GM13976 (cell line): ENCODE data around the gene GALNT14.
"Not testable (repeated sequence)": the region's sequence is repeated elsewhere in the genome, so short reads cannot be mapped to it uniquely, and the experiment has no call there.

Source experiments
- DNase-seq: peaks from one replicate; pipeline ENCODE4 v3.0.0; 2012; ENCODE audit warnings: low spot score
- in situ Hi-C: fragments of 300-500 bp; cut with MboI; formaldehyde crosslinking; loops from one replicate; pipeline ENCODE4 v1.12.0; 2022; ENCODE audit warnings: low sequenced_read_pairs, mixed read lengths, inconsistent platforms; ENCODE audit not compliant: unreplicated experiment
- TF ChIP-seq, protein P1 (sequence below): IDR thresholded peaks from 2 replicates; pipeline ENCODE4 v1.5.1; 2012; ENCODE audit warnings: borderline replicate concordance, mild to moderate bottlenecking; ENCODE audit not compliant: insufficient read depth; ENCODE audit errors: extremely low read depth, missing control alignments, control extremely low read depth

Gene GALNT14, protein sequence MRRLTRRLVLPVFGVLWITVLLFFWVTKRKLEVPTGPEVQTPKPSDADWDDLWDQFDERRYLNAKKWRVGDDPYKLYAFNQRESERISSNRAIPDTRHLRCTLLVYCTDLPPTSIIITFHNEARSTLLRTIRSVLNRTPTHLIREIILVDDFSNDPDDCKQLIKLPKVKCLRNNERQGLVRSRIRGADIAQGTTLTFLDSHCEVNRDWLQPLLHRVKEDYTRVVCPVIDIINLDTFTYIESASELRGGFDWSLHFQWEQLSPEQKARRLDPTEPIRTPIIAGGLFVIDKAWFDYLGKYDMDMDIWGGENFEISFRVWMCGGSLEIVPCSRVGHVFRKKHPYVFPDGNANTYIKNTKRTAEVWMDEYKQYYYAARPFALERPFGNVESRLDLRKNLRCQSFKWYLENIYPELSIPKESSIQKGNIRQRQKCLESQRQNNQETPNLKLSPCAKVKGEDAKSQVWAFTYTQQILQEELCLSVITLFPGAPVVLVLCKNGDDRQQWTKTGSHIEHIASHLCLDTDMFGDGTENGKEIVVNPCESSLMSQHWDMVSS

DNA sequence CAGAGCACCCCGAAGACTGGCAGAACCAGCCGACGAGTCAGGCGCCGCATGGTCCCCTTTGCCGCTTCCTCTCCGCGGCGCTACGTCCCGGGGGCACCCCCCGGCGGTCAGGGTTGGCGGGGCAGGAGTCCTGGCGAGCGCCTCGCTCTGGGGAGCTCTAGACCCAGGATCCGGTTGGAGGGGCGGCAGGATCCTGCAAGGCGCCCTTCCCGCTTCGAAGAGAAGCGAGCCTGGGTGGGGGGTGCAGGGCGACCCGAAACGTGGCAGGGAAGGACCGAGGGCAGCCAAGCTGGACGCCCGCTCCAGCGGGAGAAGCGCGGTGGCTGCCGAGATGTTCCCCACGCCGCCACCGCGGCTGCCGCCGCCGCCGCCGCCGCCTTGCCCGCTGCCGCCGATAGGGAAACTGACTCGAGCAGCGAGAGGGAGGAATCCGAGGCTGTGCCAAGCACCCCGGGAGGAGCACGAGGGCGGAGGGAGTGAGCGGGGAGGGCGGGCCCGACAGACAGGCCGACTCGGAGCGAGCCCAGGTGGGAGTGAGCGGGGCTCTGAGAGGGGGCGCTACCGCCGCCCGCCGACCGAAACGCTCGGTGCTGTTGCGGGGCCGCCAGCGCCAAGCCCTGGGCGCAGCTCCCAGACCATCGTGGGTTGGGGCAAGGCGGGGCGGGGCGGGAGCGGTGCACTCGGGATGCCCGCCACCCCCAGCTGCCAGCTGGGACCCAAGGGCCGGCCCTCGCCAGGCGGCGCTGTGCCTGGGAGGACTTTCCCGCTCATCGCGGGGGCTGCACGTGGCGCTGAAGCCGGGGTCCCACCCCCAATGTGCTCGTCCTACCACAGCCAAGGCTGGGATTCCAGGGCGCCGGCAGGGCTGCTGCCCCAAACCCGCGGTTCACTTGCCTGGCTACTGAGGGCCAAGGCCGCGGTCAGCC is at the start of gene GALNT14:
Gene GALNT14 (minus strand): TSS at position 404 of the 926 bp plus-strand sequence. CDS start 354 bp downstream, at position 50.
- TF ChIP-seq, protein P1, sequence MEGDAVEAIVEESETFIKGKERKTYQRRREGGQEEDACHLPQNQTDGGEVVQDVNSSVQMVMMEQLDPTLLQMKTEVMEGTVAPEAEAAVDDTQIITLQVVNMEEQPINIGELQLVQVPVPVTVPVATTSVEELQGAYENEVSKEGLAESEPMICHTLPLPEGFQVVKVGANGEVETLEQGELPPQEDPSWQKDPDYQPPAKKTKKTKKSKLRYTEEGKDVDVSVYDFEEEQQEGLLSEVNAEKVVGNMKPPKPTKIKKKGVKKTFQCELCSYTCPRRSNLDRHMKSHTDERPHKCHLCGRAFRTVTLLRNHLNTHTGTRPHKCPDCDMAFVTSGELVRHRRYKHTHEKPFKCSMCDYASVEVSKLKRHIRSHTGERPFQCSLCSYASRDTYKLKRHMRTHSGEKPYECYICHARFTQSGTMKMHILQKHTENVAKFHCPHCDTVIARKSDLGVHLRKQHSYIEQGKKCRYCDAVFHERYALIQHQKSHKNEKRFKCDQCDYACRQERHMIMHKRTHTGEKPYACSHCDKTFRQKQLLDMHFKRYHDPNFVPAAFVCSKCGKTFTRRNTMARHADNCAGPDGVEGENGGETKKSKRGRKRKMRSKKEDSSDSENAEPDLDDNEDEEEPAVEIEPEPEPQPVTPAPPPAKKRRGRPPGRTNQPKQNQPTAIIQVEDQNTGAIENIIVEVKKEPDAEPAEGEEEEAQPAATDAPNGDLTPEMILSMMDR = no peak
- in situ Hi-C loops = no loop called here
- DNase-seq = peak; percentile 74

DNA sequence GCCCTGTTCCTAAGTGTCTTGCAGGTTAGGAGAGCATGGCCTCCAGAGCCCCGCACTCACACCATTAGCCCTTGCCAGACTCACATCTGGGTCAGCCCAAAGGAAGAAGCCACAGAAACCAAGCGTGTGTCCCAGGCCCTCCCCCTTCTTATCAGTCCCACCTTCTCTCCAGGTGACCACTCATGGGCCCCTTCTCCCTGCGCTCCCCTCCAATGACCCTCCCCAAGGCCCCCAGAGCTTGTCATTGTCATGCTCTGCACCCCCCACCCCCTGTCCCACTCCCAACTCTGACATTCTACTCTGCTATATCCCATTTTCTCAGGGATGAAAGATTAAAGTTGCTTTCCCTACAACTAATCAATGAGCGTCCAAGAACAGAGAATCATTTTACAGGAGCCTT is 48.9 kb upstream of the GALNT14 start:
- TF ChIP-seq, protein P1 = no peak
- no peak for DNase-seq
- in situ Hi-C loops = no loop called here

DNA sequence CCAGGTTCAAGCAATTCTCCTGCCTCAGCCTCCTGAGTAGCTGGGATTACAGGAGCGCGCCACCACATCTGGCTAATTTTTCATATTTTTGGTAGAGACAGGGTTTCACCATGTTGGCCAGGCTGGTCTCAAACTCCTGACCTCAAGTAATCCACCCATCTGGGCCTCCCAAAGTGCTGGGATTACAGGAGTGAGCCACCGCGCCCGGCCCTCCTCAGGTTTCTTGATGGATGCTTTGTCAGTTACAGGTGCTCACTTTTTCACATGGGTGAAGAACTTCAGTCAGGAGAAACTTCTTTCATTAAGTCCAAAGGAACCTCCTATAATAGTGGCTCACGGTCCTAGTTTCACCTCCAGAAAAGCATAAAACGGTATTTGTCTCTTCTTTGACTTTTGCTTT is 45.7 kb upstream of the GALNT14 start:
- in situ Hi-C loops, DNase-seq: not testable (repeated sequence)

DNA sequence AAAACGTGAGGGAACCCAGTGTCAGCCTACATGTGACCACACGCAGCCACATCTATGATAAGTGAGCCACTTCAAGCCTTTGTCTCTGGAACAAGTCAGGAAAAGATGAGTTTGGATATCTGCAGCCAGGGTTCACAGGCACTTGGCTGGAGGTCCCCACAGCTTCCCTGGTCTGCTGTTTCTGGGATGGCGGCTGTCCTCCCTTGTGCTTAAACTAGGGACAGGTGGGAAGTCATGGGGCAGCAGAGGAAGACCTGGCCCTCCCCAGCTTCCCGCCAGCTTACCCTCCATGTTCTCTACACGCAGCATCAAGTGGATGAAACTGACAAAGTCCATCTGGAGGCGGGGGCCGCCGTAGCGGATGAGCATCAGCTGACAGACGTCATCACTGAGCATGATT is 38.5 kb upstream of the GALNT14 start:
- in situ Hi-C loops = loop anchor here (10.0 kb wide), 1 partner anchor 158 kb away; no protein-coding TSS in a partner anchor

DNA sequence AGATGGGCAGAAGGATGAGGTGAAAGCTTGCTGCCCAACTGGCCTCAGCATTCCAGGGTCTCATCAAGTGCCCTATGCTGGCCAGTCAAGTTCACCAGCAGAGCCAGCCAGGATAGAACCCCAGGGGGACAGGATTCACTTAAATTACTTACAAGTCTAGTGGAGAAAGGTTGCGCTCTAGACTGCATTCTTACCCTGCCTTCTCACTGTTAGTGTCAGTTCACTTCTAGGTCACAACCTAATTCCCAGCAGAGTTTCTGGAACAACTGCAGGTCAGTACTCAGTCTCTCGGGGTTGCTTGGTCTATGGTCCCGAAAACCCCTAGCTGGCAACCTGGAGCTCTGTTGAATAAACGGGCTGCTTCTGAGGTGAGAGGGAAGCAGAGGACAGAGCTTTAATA is 32.9 kb upstream of the GALNT14 start:
- in situ Hi-C loops = loop anchor here (10.0 kb wide), 1 partner anchor 164 kb away; no protein-coding TSS in a partner anchor
- TF ChIP-seq, protein P1 = no peak
- no peak for DNase-seq

More for the DNA sequence above, 38.5 kb upstream of the GALNT14 start:
- no peak for DNase-seq
- TF ChIP-seq, protein P1 = no peak

DNA sequence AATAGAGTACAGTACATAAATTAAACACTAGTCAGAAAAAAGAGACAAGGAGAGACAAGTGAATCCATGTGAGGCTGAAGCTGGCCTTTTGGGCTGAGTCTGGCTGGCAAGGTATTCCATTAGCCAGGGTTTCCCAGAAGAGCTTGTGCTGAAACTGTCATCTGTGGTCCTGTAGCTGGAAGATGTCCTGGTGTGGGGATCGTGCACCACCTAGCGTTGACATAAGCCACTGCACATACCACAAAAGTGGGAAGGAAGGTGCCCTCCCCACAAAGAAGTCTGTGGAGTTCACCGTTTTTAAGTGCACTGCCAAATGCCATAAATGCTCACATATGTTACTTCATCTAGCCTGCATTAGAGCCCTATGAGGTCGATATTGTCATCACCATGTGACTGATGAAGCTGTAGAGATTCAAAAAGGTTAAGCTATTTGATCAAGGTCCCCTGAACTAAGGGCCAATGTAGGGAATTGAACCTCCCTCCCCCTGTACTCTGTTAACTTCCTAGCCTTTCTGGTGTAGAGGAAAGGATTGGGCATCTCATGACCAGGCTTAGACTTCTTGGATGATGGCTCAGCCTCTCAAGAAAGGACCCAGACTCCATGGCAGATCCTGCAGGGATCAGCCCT is 31.9 kb upstream of the GALNT14 start:
- peak; percentile 75 for DNase-seq

More for the DNA sequence above, 31.9 kb upstream of the GALNT14 start:
- TF ChIP-seq, protein P1 = peak; percentile 88
- in situ Hi-C loops = loop anchor here (10.0 kb wide), 1 partner anchor 165 kb away; no protein-coding TSS in a partner anchor
